NCI-H1417 (cell line): ENCODE data around the gene HAPLN2.
"Not testable (repeated sequence)": the region's sequence is repeated elsewhere in the genome, so short reads cannot be mapped to it uniquely, and the experiment has no call there.

ENCODE experiments used
- DNase-seq, 3 experiments: peaks; one replicate each; lab custom pipeline; 2025; lab: John Stamatoyannopoulos, UW

Gene HAPLN2

GRCh38 chr1:156591432-156592157, 27.6 kb upstream of the HAPLN2 start, which contains the start of gene NAXE:
Gene NAXE (plus strand): TSS chr1:156591776. CDS start chr1:156591805, 29 bp downstream.
- peak; percentile 83 to 94 (median 85) for DNase-seq

GRCh38 chr1:156592158-156592909, 26.9 kb upstream of the HAPLN2 start:
- DNase-seq = no peak

- DNase-seq = peak in 1 of 3 experiments; percentile 53
Measured at GRCh38 chr1:156592910-156593660, 26.1 kb upstream of the HAPLN2 start.

GRCh38 chr1:156593661-156593989, 25.6 kb upstream of the HAPLN2 start:
- DNase-seq = no peak

DNA sequence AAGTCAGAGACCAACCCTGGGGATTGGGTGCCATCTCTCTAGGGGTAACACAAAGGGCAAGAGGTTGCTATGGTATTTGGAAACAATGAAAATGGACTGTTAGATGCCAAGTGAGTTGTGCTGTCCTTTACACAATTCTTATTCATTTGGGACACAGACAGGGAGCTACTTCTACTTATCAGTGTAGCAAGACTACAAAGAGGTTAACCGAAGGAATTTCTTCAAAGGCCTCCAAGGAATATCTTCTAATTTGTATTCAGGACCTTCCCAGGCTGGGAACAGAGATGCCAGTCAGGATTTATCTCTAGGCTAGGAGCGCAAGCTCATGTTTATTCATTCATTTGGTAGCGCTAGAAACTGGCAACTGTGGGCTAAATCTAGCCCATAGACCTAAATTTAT, 25.0 kb upstream of the HAPLN2 start:
- no peak for DNase-seq

GRCh38 chr1:156595016-156595415, 24.2 kb upstream of the HAPLN2 start:
- no peak for DNase-seq

DNA sequence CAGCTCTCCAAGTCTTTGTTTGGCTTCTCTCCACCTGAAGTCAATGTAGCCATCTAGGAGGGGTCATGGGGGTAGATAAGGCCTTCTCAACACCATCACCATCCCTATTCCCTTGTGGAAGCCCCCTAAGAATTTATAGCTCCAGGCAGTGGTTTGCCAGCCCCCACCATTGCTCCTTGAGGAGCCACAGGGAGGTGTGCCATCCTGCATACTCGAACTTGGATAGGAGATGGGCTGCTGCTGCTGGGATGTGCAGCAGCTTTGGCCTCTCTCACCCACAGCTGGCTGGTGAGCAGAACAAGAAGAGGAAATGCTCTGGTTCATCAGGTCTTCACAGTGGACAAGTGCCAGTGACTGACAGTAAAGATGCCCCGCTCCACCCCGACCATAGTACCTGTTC, 22.8 kb upstream of the HAPLN2 start:
- DNase-seq = no peak

DNA sequence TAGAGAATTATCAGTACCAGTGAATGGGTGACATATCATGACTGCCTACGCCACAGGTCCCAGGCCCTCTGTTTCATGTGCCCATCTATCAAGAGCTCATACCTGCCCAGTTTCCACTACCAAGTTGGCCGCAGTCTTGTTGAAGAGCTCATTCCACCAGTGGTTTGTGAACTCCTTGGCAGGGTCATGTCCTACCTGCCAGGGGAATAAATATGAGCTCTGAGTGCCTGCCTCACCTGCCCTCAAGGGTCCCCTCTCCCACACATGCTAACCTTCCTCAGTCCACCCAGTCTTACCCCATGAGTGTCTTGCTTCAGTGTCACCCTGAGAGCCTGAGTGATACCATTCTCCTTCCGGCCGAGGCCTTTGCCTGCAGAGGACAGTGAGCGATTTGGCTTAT, 21.1 kb upstream of the HAPLN2 start:
- DNase-seq = no peak

GRCh38 chr1:156598731-156599432, 20.3 kb upstream of the HAPLN2 start:
- DNase-seq = no peak

GRCh38 chr1:156599811-156600210, 19.4 kb upstream of the HAPLN2 start:
- DNase-seq = no peak

DNA sequence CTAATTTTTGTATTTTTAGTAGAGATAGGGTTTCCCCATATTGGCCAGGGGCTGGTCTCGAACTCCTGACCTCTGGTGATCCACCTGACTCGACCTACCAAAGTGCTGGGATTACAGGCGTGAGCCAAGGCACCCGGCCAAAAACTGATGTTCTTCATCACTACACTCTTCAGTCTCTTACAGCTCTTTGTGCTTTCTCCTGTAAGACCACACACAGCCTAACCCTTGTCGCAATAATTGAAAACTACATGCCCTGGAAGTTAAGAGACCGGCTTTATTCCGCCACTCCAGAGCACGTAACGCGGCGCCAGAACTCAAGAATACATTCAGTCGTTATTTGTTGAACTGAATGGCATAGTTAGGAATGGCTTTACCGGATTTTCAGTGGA, 18.5 kb upstream of the HAPLN2 start:
- no peak for DNase-seq

GRCh38 chr1:156601122-156601830, 17.9 kb upstream of the HAPLN2 start, which contains the start of gene GPATCH4:
Gene GPATCH4 (minus strand): TSS chr1:156601479.
- peak; percentile 89 to 92 (median 91) for DNase-seq

DNA sequence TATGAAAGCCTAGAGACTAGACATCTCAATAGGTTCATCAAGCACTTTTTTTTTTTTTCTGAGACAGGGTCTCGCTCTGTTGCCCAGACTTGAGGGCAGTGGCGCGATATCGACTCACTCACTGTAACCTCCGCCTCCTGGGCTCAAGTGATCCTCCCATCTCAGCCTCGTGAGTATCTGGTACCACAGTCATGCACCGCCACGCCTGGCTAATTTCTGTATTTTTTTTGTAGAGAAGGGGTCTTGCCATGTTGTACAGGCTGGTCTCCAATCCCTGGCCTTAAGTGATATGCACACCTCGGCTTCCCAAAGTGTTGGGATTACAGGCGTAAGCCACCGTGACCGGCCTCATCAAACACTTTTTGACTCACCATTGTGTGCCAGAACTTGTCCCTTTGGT, 17.3 kb upstream of the HAPLN2 start:
- DNase-seq = peak in 1 of 3 experiments; percentile 44

GRCh38 chr1:156602557-156602993, 16.6 kb upstream of the HAPLN2 start:
- DNase-seq = no peak

- not testable (repeated sequence) for DNase-seq
Measured at GRCh38 chr1:156607344-156607743, 11.9 kb upstream of the HAPLN2 start.

- peak; percentile 63 to 87 (median 86) for DNase-seq
Measured at GRCh38 chr1:156608036-156608674, 11.1 kb upstream of the HAPLN2 start.

DNA sequence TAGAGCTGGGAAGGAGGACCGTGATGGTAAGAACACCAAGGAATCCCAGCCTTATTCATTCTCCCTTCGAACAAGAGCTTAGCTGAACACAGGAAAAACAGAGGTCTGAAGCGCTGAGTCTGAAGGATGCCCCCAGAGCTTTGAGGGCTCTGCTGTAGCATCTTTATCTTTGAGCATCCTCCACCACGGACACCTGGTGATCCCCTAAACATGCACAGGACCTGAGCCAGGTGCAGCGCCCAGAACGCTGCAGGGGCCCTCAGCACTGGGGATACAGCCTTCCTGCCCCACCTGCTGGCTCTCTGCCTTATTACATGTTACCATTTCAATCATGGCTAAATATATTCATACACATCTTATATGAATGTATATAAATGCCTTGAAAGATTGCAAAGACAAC, 10.2 kb upstream of the HAPLN2 start:
- peak; percentile 64 to 84 (median 69) for DNase-seq

- DNase-seq = not testable (repeated sequence)
Measured at GRCh38 chr1:156610072-156610471, 9.1 kb upstream of the HAPLN2 start.

DNA sequence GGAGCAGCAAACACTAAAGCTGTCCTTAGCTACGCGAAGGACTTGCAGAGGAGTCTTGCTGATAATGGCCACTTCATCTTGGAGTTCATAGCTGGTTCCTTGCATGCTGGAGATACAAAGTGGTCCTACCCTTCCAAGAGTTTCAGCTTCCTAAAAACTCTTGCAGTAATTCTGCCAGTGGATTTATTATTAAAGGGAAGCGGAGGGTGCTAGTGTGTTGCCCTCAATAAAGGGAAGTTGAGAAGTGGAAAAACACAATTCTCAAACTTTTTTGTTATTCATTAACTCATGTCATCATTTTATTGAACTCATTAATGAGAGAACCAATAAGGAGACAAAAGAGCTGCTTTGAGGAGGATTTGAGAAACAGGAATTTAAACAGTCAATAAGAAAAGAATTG, 6.5 kb upstream of the HAPLN2 start:
- no peak for DNase-seq

DNA sequence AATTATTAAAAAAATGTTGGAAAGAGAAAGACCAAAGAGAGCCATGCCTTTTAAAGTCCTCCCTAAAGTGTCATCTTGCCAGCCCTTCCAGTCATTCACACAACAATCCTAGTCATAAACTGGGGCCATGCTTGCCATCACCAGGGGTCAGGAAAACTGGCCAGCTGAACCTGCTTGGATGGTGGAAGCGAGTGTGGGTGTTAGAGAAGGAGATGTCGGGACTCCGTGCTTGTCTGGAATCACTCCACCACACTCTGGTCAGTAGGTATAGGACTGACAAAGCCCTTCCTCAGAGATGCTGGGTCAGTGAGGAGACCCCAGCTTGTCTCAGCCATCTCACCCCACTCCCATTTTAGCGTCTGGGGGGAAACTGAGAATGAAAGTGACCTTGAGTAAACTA, 3.3 kb upstream of the HAPLN2 start:
- no peak for DNase-seq

DNA sequence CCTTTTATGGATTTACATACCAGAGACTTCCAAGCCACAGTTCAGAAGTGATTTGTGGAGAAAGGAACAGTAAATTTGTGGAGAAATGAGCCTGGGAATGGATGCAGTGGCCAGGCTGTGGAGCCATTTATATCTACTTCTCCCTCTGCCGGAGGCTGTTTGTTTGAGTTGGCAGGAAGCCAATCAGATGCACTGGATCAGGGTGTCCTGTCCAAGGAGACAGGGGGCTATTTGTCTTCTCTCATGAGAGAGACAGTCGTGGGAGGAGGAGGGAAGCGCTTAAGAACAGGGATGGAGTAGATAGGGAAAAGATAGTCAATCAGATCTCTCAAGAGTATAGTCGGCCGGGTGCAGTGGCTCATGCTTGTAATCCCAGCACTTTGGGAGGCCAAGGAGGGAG, 2.8 kb upstream of the HAPLN2 start:
- peak; percentile 73 to 92 (median 91) for DNase-seq
